RWPE2 (cell line): ENCODE data around the gene ST8SIA4.

Source experiments
- ATAC-seq: fragments of 200-7000 bp; cut with Tn5 transposase; 3 replicates; pipeline ENCODE4 v1.9.1; 2021; ENCODE audit warnings: low read depth
- DNase-seq: peaks from one replicate; pipeline ENCODE4 v3.0.0-alpha.2; 2020; ENCODE audit warnings: low spot score
- H3K27ac ChIP-seq: fragments of 450-650 bp; 2 replicates; pipeline ENCODE4 v1.5.1; 2017; ENCODE audit warnings: mild to moderate bottlenecking; ENCODE audit not compliant: poor library complexity, severe bottlenecking
- H3K27me3 ChIP-seq: fragments of 250-450 bp; sonication (Bioruptor Pico); 2 replicates; pipeline ENCODE4 v1.5.1; 2021; ENCODE audit warnings: mild to moderate bottlenecking, moderate library complexity; ENCODE audit not compliant: insufficient read depth, poor library complexity, severe bottlenecking
- H3K36me3 ChIP-seq: fragments of 250-450 bp; sonication (Bioruptor Pico); 2 replicates; pipeline ENCODE4 v1.5.1; 2020; ENCODE audit warnings: low read depth, mild to moderate bottlenecking, moderate library complexity
- H3K4me1 ChIP-seq: fragments of 250-450 bp; sonication (Bioruptor Pico); 2 replicates; pipeline ENCODE4 v1.5.1; 2021; ENCODE audit warnings: mild to moderate bottlenecking, moderate library complexity; ENCODE audit not compliant: insufficient read depth, poor library complexity, severe bottlenecking
- H3K4me3 ChIP-seq: fragments of 250-450 bp; sonication (Bioruptor Pico); 2 replicates; pipeline ENCODE4 v1.5.1; 2021; ENCODE audit warnings: mild to moderate bottlenecking, moderate library complexity; ENCODE audit not compliant: severe bottlenecking
- H3K9me3 ChIP-seq: fragments of 250-450 bp; sonication (Bioruptor Pico); 2 replicates; pipeline ENCODE4 v1.5.1; 2021; ENCODE audit warnings: mild to moderate bottlenecking, moderate library complexity; ENCODE audit not compliant: severe bottlenecking
- CTCF ChIP-seq: fragments of 450-650 bp; IDR thresholded peaks from one replicate; pipeline ENCODE4 v1.5.1; 2017; ENCODE audit warnings: mild to moderate bottlenecking, moderate library complexity; ENCODE audit not compliant: poor library complexity, severe bottlenecking

The ST8SIA4 gene

GRCh38 chr5:100842080-100842479, 61.0 kb downstream of the ST8SIA4 start:
- H3K36me3 ChIP-seq = no peaks in the 10 kb centered on the region
- no peak overlapping the region for H3K27ac ChIP-seq
- no peak for ATAC-seq
- no peaks in the 10 kb centered on the region for H3K9me3 ChIP-seq
- no peak overlapping the region for H3K4me3 ChIP-seq
- no peak for TF ChIP-seq CTCF
- no peak for DNase-seq
- H3K4me1 ChIP-seq = peaks cover 20% of the 10 kb centered on the region
- H3K27me3 ChIP-seq = no peaks in the 10 kb centered on the region

GRCh38 chr5:100841358-100842076, 61.6 kb downstream of the ST8SIA4 start:
- ATAC-seq = no peak
- Histone ChIP-seq H3K4me3 (no peak overlapping the region), H3K4me1 (peaks cover 20% of the 10 kb centered on the region), H3K9me3 (no peaks in the 10 kb centered on the region), H3K27me3 (no peaks in the 10 kb centered on the region), H3K36me3 (no peaks in the 10 kb centered on the region), H3K27ac (no peak overlapping the region)
- DNase-seq = no peak
- TF ChIP-seq CTCF = no peak

- TF ChIP-seq CTCF = no peak
- Histone ChIP-seq H3K9me3 (no peaks in the 10 kb centered on the region), H3K27ac (peak overlapping the region; percentile 23), H3K27me3 (no peaks in the 10 kb centered on the region), H3K4me3 (no peak overlapping the region), H3K36me3 (no peaks in the 10 kb centered on the region), H3K4me1 (peaks cover 20% of the 10 kb centered on the region)
- DNase-seq (no peak), ATAC-seq (no peak)
These were observed 62.3 kb downstream of the ST8SIA4 start for GRCh38 chr5:100840789-100841188.

- H3K4me3 ChIP-seq = no peak overlapping the region
- H3K27me3 ChIP-seq = no peaks in the 10 kb centered on the region
- peak; percentile 96 for ATAC-seq
- no peaks in the 10 kb centered on the region for H3K36me3 ChIP-seq
- H3K9me3 ChIP-seq = no peaks in the 10 kb centered on the region
- peaks cover 20% of the 10 kb centered on the region for H3K4me1 ChIP-seq
- peak overlapping the region; percentile 23 for H3K27ac ChIP-seq
- DNase-seq = no peak
- TF ChIP-seq CTCF = no peak
These were observed 62.7 kb downstream of the ST8SIA4 start for GRCh38 chr5:100840370-100840769.

DNA sequence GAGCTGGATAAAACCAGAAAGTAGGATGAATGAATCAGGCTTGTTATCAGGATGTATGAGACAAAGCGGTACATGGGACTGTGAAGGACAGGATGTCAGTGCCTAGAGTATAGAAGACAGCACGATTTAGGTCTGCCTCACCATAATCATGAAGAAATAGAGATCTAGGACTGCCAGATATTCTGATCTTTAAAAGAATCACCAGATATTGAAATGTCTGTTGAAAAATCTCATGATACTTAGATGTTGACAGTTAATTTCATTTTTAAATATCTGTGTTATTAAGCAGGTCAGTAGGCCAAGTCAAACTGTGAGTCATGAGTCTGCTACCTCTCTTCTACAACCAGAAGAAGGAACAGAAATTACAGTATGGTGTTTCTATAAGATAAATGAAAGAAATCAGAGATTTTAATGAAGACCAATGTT, 65.0 kb downstream of the ST8SIA4 start:
- DNase-seq = no peak
- no peak overlapping the region for H3K4me3 ChIP-seq
- H3K9me3 ChIP-seq = no peaks in the 10 kb centered on the region
- H3K36me3 ChIP-seq = no peaks in the 10 kb centered on the region
- TF ChIP-seq CTCF = no peak
- no peaks in the 10 kb centered on the region for H3K27me3 ChIP-seq
- H3K27ac ChIP-seq = no peak overlapping the region
- no peak for ATAC-seq
- H3K4me1 ChIP-seq = peaks cover 20% of the 10 kb centered on the region
